Measurements from ENCODE around the gene MDFI. TPM values are rescaled to one million over a fixed set of nuclear protein-coding genes. Genes with fewer than 3 reads are reported as not detected.
"Not testable (repeated sequence)": the region's sequence is repeated elsewhere in the genome, so short reads cannot be mapped to it uniquely, and the experiment has no call there.

Gene MDFI
- total RNA-seq, 1 donor from 2014 or later: 7.9 TPM

DNA sequence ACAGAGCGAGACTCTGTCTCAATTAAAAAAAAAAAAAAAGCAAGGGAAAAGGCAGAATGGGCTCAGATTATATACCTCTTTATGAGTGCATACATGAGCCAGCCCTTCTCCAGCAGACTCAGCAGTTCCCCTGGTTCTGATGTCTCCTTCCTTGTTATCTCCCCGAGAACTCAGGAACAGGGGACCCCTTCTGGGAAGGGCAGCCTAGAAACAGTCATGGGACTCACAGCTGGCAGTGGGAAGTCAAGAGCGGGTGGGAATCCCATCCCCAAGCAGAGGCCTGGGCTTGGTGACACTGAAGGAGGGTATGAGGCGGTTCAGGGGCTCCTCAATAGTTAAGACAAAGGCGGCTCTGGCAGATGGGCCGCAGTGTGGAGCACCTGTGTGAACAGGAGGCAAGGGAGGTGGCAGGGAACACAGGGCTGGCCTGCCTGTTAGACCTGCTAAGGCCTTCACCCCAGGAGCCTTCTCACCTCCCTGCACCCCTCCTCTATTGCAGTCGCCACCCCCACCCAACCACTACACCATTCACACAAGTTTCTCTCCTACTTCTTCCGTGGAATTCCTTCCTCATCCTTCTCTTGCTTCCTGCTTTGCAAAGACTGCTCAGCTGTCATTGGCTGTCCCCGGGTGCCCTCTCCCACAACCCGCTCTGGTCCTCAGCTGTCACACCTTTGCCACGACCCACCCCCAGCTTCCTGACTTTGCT, 29.7 kb upstream of the MDFI start:
- no peak for DNase-seq
- H3K4me3 Mint-ChIP-seq (ENCODE audit: unreplicated experiment): no peak overlapping the region
- TF ChIP-seq, protein P1, sequence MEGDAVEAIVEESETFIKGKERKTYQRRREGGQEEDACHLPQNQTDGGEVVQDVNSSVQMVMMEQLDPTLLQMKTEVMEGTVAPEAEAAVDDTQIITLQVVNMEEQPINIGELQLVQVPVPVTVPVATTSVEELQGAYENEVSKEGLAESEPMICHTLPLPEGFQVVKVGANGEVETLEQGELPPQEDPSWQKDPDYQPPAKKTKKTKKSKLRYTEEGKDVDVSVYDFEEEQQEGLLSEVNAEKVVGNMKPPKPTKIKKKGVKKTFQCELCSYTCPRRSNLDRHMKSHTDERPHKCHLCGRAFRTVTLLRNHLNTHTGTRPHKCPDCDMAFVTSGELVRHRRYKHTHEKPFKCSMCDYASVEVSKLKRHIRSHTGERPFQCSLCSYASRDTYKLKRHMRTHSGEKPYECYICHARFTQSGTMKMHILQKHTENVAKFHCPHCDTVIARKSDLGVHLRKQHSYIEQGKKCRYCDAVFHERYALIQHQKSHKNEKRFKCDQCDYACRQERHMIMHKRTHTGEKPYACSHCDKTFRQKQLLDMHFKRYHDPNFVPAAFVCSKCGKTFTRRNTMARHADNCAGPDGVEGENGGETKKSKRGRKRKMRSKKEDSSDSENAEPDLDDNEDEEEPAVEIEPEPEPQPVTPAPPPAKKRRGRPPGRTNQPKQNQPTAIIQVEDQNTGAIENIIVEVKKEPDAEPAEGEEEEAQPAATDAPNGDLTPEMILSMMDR (IDR thresholded peaks at IDR 0.05; ENCODE audit: partially characterized antibody, unreplicated experiment): no peak
- H3K9me3 Mint-ChIP-seq (ENCODE audit: unreplicated experiment): peaks cover 5% of the 10 kb centered on the region
- H3K27ac Mint-ChIP-seq (ENCODE audit: unreplicated experiment): no peak overlapping the region
- peaks cover 19% of the 10 kb centered on the region for H3K36me3 Mint-ChIP-seq (ENCODE audit: unreplicated experiment)
- peaks cover 1% of the 10 kb centered on the region for H3K4me1 Mint-ChIP-seq (ENCODE audit: low read depth, unreplicated experiment)
- peaks cover 9% of the 10 kb centered on the region for H3K27me3 Mint-ChIP-seq (ENCODE audit: unreplicated experiment)

DNA sequence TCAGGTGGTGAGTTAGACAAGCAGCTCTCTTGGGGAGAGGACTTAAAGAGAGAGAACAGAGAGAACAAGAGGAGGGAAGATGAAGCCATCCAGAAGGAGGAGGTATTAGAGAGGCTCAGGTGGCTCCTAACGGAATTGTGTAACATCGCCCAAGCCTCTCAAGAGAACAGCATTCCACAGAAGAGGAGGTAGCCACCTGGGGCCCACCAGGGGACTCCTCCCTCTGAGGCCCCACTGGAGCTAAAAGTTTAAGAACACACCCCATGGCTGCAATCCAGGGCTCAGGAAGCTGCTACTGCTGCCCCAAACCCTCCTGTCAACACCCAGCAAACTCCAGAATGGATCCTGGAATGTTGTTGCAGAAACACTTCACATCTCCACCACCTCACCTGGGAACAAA, 23.6 kb upstream of the MDFI start:
- DNase-seq: no peak
- TF ChIP-seq, protein P1 (IDR thresholded peaks at IDR 0.05; ENCODE audit: partially characterized antibody, unreplicated experiment): no peak
- Mint-ChIP-seq H3K27me3 (ENCODE audit: unreplicated experiment) (peaks cover 4% of the 10 kb centered on the region), H3K4me3 (ENCODE audit: unreplicated experiment) (no peak overlapping the region), H3K27ac (ENCODE audit: unreplicated experiment) (no peak overlapping the region), H3K36me3 (ENCODE audit: unreplicated experiment) (peaks cover 27% of the 10 kb centered on the region), H3K4me1 (ENCODE audit: low read depth, unreplicated experiment) (no peaks in the 10 kb centered on the region), H3K9me3 (ENCODE audit: unreplicated experiment) (peaks cover 8% of the 10 kb centered on the region)

GRCh38 chr6:41615311-41615710, 23.0 kb upstream of the MDFI start:
- peaks cover 8% of the 10 kb centered on the region for H3K9me3 Mint-ChIP-seq (ENCODE audit: unreplicated experiment)
- H3K4me1 Mint-ChIP-seq (ENCODE audit: low read depth, unreplicated experiment): no peaks in the 10 kb centered on the region
- H3K27ac Mint-ChIP-seq (ENCODE audit: unreplicated experiment): no peak overlapping the region
- peaks cover 27% of the 10 kb centered on the region for H3K36me3 Mint-ChIP-seq (ENCODE audit: unreplicated experiment)
- TF ChIP-seq, protein P1 (IDR thresholded peaks at IDR 0.05; ENCODE audit: partially characterized antibody, unreplicated experiment): no peak
- H3K27me3 Mint-ChIP-seq (ENCODE audit: unreplicated experiment): peaks cover 4% of the 10 kb centered on the region
- no peak for DNase-seq
- H3K4me3 Mint-ChIP-seq (ENCODE audit: unreplicated experiment): no peak overlapping the region

GRCh38 chr6:41618598-41618997, 19.7 kb upstream of the MDFI start:
- TF ChIP-seq, protein P1 (IDR thresholded peaks at IDR 0.05; ENCODE audit: partially characterized antibody, unreplicated experiment): no peak
- peaks cover 16% of the 10 kb centered on the region for H3K36me3 Mint-ChIP-seq (ENCODE audit: unreplicated experiment)
- no peak overlapping the region for H3K4me3 Mint-ChIP-seq (ENCODE audit: unreplicated experiment)
- DNase-seq: no peak
- no peak overlapping the region for H3K27ac Mint-ChIP-seq (ENCODE audit: unreplicated experiment)
- H3K9me3 Mint-ChIP-seq (ENCODE audit: unreplicated experiment): peaks cover 6% of the 10 kb centered on the region
- peaks cover 4% of the 10 kb centered on the region for H3K27me3 Mint-ChIP-seq (ENCODE audit: unreplicated experiment)
- no peaks in the 10 kb centered on the region for H3K4me1 Mint-ChIP-seq (ENCODE audit: low read depth, unreplicated experiment)

GRCh38 chr6:41619193-41619592, 19.1 kb upstream of the MDFI start:
- not testable (repeated sequence) for H3K4me3 Mint-ChIP-seq (ENCODE audit: unreplicated experiment); H3K27me3 Mint-ChIP-seq (ENCODE audit: unreplicated experiment); H3K9me3 Mint-ChIP-seq (ENCODE audit: unreplicated experiment); H3K4me1 Mint-ChIP-seq (ENCODE audit: low read depth, unreplicated experiment); DNase-seq; H3K27ac Mint-ChIP-seq (ENCODE audit: unreplicated experiment)
- H3K36me3 Mint-ChIP-seq (ENCODE audit: unreplicated experiment): peaks cover 13% of the 10 kb centered on the region
